Measurements from ENCODE around the gene CCDC107. TPM values are rescaled to one million over a fixed set of nuclear protein-coding genes. Genes with fewer than 3 reads are reported as not detected.
A peak's percentile ranks its signal among the peaks of the same experiment; 100 is the strongest.

The CCDC107 gene
- total and polyA plus RNA-seq, 9 of the 15 experiments (the other 6 are each of a cell fraction or from before 2014, with no cell fraction given), result 0.35 to 11.3 (median 6.9) TPM; not detected in 1

DNA sequence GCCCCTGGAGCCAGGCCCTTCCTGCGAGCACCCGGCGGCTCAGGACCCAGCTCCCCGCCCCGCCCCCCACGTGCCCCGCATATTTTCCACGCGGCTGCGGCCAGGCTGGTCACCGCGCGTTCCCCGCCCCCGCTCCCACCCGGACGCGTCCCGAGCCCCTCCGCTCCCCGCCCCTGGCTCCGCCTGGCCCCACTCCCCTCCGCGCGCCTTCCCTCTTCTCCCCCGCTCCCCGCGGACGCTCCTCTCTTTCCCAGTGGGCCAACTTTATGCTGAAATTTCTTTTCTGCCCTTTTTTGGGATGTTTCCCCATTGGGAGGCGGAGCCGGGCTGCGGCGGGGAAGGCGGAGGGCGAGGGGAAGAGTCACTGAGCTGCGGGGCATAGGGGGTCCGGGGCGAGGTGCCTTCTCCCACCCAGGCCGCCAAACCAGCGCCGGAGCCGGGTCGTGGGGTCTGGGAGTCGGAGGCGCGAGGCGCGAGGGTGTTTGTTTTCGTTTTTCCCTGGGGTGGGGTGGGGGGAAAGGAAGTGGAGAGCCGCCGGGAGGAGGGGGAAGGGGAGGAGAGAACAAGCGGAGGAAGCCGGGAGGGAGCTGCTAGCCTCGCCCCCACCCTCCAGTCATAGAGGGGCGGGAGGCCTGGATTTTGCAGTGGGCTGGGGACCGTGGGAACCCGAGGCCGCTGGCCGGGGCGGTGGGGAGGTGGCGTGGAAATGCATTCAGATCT, 32.7 kb downstream of the CCDC107 start (continued):
- TF ChIP-seq, protein P1, sequence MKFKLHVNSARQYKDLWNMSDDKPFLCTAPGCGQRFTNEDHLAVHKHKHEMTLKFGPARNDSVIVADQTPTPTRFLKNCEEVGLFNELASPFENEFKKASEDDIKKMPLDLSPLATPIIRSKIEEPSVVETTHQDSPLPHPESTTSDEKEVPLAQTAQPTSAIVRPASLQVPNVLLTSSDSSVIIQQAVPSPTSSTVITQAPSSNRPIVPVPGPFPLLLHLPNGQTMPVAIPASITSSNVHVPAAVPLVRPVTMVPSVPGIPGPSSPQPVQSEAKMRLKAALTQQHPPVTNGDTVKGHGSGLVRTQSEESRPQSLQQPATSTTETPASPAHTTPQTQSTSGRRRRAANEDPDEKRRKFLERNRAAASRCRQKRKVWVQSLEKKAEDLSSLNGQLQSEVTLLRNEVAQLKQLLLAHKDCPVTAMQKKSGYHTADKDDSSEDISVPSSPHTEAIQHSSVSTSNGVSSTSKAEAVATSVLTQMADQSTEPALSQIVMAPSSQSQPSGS (CRISPR knock-in tag; IDR thresholded peaks at IDR 0.05), result no peak
- no peak for TF ChIP-seq ZNF274 (IDR thresholded peaks at IDR 0.05; ENCODE audit: borderline replicate concordance, low read depth, low read length)
- TF ChIP-seq SIX5 (IDR thresholded peaks at IDR 0.05; ENCODE audit: borderline replicate concordance in 1 of 2, insufficient read depth in 1 of 2, low read depth in 1 of 2, low read length in 2 of 2), result no peak
- no peak for TF ChIP-seq CBX2 (IDR thresholded peaks at IDR 0.05; ENCODE audit: insufficient read depth, low read length, poor library complexity, severe bottlenecking)
- TF ChIP-seq COPS2 (conservative IDR thresholded peaks at IDR 0.05), result no peak
- 0 out of 2 replicates have a peak, but pooled peaks have one; percentile 25 for TF ChIP-seq ZNF175 (CRISPR knock-in tag; IDR thresholded peaks at IDR 0.05; ENCODE audit: low read depth)
- TF ChIP-seq PRPF4 (IDR thresholded peaks at IDR 0.05; ENCODE audit: insufficient read depth, low read depth, low read length, poor library complexity, severe bottlenecking), result no peak
- TF ChIP-seq RBM15 (IDR thresholded peaks at IDR 0.05; ENCODE audit: insufficient read depth, low read length), result no peak
- no peak for TF ChIP-seq ASH1L (IDR thresholded peaks at IDR 0.05; ENCODE audit: borderline replicate concordance, low read depth, partially characterized antibody)
- TF ChIP-seq SMARCB1 (IDR thresholded peaks at IDR 0.05; ENCODE audit: insufficient read length, low read depth), result no peak
- TF ChIP-seq SRF (CRISPR knock-in tag; IDR thresholded peaks at IDR 0.05), result peak in 1 of 2 experiments; percentile 78; a peak in 2 of 4 replicates
- TF ChIP-seq, protein P2, sequence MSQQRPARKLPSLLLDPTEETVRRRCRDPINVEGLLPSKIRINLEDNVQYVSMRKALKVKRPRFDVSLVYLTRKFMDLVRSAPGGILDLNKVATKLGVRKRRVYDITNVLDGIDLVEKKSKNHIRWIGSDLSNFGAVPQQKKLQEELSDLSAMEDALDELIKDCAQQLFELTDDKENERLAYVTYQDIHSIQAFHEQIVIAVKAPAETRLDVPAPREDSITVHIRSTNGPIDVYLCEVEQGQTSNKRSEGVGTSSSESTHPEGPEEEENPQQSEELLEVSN (IDR thresholded peaks at IDR 0.05; ENCODE audit: borderline replicate concordance in 1 of 2, extremely low read depth in 1 of 2, insufficient read depth in 1 of 2, insufficient read length in 1 of 2, low read depth in 1 of 2, low read length in 1 of 2, poor library complexity in 1 of 2, severe bottlenecking in 1 of 2), result peak in 1 of 2 experiments; percentile 47
- no peak for TF ChIP-seq HDAC3 (IDR thresholded peaks at IDR 0.05; ENCODE audit: borderline replicate concordance, partially characterized antibody)
- TF ChIP-seq BDP1 (IDR thresholded peaks at IDR 0.05; ENCODE audit: insufficient read depth, insufficient read length), result no peak
- TF ChIP-seq RBM39 (optimal IDR thresholded peaks at IDR 0.05; ENCODE audit: low read depth, low read length), result no peak
- no peak for TF ChIP-seq ZNF184 (CRISPR knock-in tag; IDR thresholded peaks at IDR 0.05)
- no peak for TF ChIP-seq TGIF2 (CRISPR knock-in tag; IDR thresholded peaks at IDR 0.05)
- TF ChIP-seq RBBP5 (IDR thresholded peaks at IDR 0.05; ENCODE audit: borderline replicate concordance, insufficient read depth, low read length, poor library complexity, severe bottlenecking), result no peak
- TF ChIP-seq, protein P3, sequence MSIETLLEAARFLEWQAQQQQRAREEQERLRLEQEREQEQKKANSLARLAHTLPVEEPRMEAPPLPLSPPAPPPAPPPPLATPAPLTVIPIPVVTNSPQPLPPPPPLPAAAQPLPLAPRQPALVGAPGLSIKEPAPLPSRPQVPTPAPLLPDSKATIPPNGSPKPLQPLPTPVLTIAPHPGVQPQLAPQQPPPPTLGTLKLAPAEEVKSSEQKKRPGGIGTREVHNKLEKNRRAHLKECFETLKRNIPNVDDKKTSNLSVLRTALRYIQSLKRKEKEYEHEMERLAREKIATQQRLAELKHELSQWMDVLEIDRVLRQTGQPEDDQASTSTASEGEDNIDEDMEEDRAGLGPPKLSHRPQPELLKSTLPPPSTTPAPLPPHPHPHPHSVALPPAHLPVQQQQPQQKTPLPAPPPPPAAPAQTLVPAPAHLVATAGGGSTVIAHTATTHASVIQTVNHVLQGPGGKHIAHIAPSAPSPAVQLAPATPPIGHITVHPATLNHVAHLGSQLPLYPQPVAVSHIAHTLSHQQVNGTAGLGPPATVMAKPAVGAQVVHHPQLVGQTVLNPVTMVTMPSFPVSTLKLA (conservative IDR thresholded peaks at IDR 0.05), result peak; percentile 42 to 78; a peak in 1 of 4 replicates
- peak; percentile 68 for TF ChIP-seq GABPA (tag; conservative IDR thresholded peaks at IDR 0.05; ENCODE audit: low read depth)
- no peak for TF ChIP-seq STAT5A (IDR thresholded peaks at IDR 0.05; ENCODE audit: borderline replicate concordance, low read length)
- TF ChIP-seq BHLHE40 (IDR thresholded peaks at IDR 0.05; ENCODE audit: low read length), result no peak
- TF ChIP-seq NR2F6 (CRISPR knock-in tag; IDR thresholded peaks at IDR 0.05), result no peak

All from K562 (cell line).